ENCODE results near the gene BCOR. TPM values are rescaled to one million over a fixed set of nuclear protein-coding genes. Genes with fewer than 3 reads are reported as not detected.

Gene BCOR
- total and polyA plus RNA-seq, 2 of the 8 experiments (the other 6 are each of a cell fraction or from before 2014, with no cell fraction given): 25.0 to 50.8 TPM

- TF ChIP-seq RNF2 (IDR thresholded peaks at IDR 0.05; ENCODE audit: borderline replicate concordance, low read depth, low read length, missing control alignments, poor library complexity, severe bottlenecking) (peak; percentile 9), RAD21 (IDR thresholded peaks at IDR 0.05 in 1 of 2, conservative IDR thresholded peaks at IDR 0.05 in 1 of 2; ENCODE audit: low read depth in 2 of 2, low read length in 2 of 2) (no peak)
Measured at GRCh38 chrX:40008791-40009461, 88.8 kb downstream of the BCOR start (continued).

Data from H1 (cell line).